GM19035 (cell line): ENCODE measurements around the gene SLC12A8.

ENCODE experiments used
- ATAC-seq: cut with Tn5 transposase; IDR thresholded peaks from one replicate; pipeline ENCODE4 v1.9.1; 2021; ENCODE audit not compliant: unreplicated experiment

Gene SLC12A8

GRCh38 chr3:125214738-125215137 lies 2.2 kb upstream of the SLC12A8 start:
- ATAC-seq, result no peak

GRCh38 chr3:125213946-125214542 lies 1.5 kb upstream of the SLC12A8 start:
- ATAC-seq, result no peak

GRCh38 chr3:125213364-125213755 lies 812 bp upstream of the SLC12A8 start:
- no peak for ATAC-seq

GRCh38 chr3:125212091-125212508 lies 448 bp downstream of the SLC12A8 start:
- no peak for ATAC-seq

- ATAC-seq, result no peak
These were observed 941 bp downstream of the SLC12A8 start for GRCh38 chr3:125211523-125212090.

DNA sequence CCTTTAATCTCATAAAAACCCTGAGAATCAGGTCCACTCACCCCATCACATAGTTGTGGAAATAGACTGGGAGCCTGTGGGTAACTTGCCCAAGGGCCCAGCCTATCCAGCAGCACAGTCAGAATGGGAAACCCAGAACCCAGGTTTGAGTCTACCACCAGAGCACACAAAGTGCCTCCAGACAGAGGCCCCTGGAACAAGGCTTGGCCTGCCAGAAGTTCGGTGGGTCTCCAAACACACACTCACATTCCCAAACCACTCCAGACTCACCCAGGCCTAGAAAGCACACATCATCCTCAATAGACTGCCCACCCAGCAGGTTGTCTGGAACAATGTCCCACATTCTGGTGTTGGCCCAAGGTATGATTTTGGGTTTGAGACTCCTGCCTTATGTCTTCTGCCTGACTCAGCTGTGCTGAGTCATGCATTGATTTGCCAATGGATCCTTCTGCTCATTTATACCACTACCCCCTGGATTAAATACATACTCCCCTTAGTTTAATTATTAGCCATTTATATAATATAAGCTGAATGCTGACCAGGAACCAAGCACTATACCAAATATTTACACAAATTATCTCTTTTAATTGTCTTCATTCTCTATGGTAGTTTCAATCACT lies 4.5 kb downstream of the SLC12A8 start:
- ATAC-seq, result no peak

DNA sequence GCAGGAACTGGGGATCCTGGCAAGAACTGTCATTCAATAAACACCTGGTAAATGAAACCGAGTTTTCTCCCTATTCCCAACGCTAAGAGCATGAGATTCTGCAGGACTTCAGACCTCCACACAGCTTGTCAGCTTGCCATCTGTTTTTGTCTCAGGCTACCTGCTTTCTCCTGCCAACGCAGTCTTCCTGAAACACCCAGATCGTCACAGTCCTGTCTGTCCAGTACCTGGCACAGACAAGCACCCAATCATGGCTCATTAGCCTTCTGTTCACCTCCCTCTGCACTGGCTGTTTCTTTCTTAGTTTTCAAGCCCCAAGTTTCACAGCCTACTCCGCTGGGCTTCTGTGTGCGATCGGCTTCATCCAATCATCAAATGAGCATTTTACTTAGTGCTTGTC lies 5.0 kb downstream of the SLC12A8 start:
- ATAC-seq, result no peak

DNA sequence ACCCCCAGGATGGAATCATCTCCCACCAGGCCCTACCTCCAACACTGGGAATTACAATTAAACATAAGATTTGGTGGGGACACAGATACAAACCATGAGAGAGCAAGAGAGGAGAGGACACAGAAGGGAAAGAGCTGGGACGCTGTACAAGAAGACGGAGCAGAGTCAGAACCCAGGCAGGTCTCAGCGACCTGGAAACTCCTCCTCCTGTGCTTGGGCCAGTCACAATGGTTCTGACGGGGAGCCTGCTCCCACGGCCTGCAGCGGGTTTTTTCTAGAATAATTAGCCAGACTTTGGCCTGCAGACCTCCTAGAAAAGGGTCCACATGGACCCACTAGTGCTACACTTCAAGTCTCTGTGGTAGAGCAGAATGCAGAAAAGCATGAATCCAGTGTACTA lies 5.6 kb downstream of the SLC12A8 start:
- ATAC-seq, result no peak

DNA sequence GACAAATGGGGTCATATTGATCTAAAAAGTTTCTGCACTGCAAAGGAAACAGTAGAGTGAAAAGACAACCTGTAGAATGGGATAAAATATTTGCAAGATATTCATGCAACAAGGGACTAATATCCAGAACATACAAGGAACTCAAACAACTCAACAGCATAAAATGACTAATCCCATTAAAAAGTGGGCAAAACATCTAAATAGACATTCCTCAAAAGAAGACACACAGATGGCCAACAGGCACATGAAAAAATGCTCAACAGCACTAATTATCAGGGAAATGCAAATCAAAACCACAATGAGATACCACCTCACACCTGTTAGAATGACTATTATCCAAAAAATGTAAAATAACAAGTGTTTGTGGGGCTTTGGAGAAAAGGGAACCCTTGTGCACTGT lies 8.8 kb downstream of the SLC12A8 start:
- ATAC-seq, result no peak

- ATAC-seq, result no peak
These were observed 10.4 kb downstream of the SLC12A8 start for GRCh38 chr3:125202197-125202596.

- peak; percentile 75 for ATAC-seq
These were observed 11.8 kb downstream of the SLC12A8 start for GRCh38 chr3:125200731-125201139.

DNA sequence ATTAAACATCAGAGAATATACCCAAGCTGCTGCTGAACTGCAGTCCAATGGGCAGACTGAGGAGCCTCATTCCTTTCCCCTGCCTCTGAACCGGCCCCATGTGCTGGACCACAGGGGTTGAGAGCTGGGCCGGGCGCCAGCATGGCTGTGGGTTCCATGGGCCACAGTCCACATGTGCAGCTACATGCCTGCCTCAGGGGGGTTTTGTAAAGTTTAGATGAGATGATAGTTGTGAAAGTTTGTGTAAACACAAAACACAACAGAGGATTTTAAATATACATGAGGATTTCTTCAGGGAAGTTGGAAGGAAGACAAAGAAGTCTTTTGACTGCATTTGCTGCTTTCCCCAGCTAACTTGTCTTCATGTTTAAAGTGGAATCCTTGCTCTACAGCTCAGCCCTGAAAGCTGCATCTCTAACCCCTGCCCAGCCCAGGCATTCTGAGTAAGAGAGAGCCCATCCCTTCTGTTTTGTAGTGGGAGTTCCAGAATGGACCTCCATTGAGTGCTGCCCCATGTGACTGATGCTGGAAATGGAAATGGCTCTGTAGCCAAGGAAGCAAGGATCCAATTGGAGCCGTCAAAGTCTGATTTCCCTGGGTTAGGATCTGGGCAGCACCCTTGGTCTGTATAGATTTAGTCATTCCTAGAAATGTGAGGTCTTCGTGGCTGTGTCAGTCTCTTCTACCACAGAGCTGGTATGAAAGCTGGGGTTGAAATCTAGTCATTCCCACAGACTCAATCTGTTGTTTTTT lies 17.5 kb downstream of the SLC12A8 start:
- ATAC-seq, result no peak

GRCh38 chr3:125194061-125194848 lies 18.3 kb downstream of the SLC12A8 start:
- ATAC-seq, result no peak

DNA sequence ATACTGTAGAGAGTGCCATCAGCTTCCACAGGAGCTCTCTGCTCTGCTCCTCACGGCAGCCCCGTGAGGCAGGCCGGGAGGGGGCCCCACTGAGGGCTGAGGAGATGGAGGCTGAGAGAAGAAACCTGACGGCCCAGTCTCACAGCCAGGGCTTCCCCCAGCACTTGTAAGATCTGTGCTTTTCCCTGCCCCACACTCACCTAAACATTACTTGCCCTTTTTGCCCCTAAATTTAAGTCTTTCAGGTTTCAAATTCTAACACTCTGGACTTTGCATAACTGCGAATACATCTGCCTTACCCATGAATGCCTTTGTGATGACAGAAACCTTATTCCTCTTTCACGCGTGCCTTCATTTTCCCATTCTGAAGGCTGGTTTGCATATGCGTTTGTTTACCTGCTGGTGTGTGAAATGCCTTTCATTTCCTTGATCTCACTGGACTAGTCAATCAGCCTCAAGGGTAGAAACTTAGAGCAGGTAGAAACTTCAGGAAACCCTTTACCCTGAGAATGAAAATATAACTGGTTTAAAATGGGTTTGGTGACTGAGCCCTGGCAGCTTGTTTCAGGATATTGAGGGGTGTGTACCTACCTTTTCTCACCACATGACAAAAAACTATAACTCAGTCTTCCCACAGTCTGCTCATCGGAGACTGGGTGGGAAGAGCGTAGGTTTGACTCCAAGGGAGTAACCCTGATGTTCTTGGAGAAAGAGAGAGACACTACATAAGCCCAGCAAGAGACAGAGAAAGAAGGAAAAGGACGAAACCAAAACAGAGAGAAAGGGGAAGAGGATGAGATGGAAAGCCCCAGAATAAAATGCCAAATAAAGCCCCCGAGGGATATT lies 20.1 kb downstream of the SLC12A8 start:
- ATAC-seq, result peak; percentile 77

DNA sequence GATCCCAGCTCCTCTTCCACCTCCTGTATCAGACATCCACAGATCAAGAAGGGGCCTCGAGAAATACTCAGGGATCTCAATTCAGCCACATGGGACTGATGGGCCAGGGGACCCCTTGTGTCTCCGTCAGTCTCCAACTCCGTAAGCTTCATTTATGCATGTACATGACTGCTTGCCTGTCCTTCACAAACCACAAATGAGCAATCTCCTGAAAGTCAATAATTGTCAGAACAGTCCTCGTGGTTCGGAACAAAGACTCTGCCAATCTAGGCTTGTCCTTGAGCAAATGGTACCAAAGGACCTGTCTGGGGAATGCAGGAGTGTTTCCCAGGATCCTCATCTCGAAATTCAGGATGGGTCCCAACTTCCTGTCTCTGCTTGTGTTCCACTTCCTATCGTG lies 20.8 kb downstream of the SLC12A8 start:
- no peak for ATAC-seq

DNA sequence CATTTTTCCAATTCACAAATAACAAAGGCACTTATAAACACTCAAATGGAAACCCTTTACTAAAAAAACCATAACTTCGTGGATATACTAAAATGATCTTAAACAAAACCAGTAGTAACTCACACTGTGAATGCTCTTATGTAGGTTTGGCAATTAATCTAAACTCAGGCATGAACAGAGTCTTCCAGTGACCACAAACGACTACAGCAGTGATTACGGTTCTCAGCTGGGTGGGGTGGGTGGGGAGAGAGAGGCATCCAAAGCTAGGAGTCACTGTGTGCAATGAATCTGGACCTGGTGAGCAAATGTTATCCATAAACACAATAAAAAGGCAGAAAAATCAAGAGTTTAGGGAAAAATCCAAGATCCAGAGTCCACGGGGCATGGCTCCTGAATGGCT lies 21.3 kb downstream of the SLC12A8 start:
- ATAC-seq, result no peak

DNA sequence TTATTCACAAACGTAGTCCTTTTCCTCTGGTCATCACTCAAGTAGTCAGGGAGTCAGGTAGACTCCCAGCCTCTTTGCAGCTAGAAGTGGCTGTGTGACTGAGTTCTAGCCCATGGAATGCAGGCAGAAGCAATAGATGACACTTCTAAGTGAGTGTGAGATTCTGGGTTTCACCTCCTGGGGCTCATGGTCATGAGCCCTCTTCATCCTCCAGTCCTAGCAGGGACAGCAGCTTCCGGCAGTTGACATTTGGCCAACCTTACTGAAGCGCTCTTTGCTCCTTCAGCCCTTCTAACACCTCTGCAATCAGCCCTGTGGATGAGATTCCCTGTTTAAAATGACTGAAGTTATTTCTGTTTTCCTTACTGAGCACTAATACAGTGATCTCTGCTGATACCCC lies 21.8 kb downstream of the SLC12A8 start:
- ATAC-seq, result no peak

DNA sequence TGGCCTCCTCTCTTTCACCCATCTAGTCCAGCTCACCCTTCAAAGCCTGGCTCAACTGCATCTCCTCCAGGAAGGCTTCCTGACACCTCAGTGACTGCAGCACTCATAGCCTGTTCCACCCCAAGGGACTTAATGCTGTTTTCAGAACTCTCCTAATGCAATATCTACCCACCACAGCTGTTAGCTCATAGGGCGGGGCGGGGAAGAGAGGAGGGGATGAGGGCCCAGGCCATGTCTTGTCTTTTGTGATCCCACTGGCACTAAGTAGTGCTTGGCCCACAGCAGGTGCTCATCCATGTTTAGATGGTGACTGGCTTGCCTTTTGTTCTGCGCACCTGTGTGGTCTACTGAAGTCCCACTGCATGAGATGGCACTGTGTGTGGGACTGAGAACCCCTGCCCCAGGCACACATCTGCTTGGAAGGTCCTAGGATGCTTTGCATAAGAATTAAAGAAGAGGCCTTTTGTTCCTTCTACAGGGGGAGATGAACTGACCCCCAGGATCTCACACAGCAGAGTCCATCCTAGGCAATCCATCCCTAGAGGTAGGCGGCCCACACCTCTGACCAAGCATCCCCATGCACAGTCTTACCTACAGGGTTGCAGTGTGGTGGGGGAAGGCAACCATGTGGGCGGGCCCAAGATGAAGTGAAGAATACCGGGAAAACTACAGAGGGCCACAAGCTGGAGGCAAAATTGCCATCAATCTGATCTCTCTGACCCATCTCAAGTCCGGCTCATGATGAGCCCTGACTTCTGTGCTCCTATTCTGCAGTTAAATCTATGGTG lies 23.0 kb downstream of the SLC12A8 start:
- no peak for ATAC-seq

GRCh38 chr3:125188955-125189354 lies 23.6 kb downstream of the SLC12A8 start:
- ATAC-seq, result no peak

DNA sequence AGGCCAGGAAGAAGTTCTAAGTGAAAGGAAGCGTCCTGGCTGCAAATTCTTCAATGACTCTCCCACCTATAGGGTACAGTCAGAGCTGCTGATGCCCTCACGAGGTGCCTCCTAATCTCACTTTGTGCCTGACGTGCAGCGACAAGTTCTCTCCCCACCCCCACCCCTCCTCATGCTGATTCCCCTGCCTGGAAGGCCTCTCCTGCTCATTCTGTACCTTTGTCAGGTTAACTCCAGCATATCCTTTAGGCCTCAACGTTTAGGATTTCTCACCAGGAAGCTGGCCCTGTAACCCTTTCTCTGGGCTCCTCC lies 25.0 kb downstream of the SLC12A8 start:
- no peak for ATAC-seq
